K562 (cell line): ENCODE results near the gene ITGAE. TPM values are rescaled to one million over a fixed set of nuclear protein-coding genes. Genes with fewer than 3 reads are reported as not detected.

Source experiments
- ATAC-seq: fragments of 200-7000 bp; cut with Tn5 transposase; 3 replicates; pipeline ENCODE4 v1.9.1; 2020; ENCODE audit warnings: moderate library complexity
- BruUV-seq: library from RNA; stranded (reverse); fragments of 400-500 nt; replicated peaks from 2 replicates; lab custom pipeline; 2021; lab: Mats Ljungman, UMichigan
- CTCF ChIA-PET: fragments of 300-600 bp; formaldehyde crosslinking; extraction: SDS; loops from one replicate; lab custom pipeline; 2021; ENCODE audit warnings: low intra/inter-chr PET ratio; lab: Yijun Ruan, JAX
- POLR2A ChIA-PET: fragments of 300-600, 350-650 bp; sonication (Branson Sonifier 250); formaldehyde crosslinking; extraction: SDS; loops from one replicate; lab custom pipeline; 2021; ENCODE audit warnings: antibody characterized with exemption, inconsistent platforms; lab: Yijun Ruan, JAX
- DNase-seq, 4 experiments: peaks; one replicate each; pipeline versions ENCODE4 v3.0.0 to v3.0.0-alpha.2; 2011 to 2018; ENCODE audit warnings: low spot score in 3 of 4, mixed read lengths in 3 of 4; ENCODE audit errors: extremely low read depth in 1 of 4
- FAIRE-seq: peaks from 2 replicates; lab custom pipeline; 2011; peaks lifted over from hg19 to GRCh38; lab: Jason Lieb, UNC
- H2AFZ ChIP-seq: 2 replicates; pipeline ENCODE4 v1.6.0; 2011; ENCODE audit warnings: low read depth, low read length, control low read depth, inconsistent platforms
- H3K27ac ChIP-seq: fragments of 200-600 bp; 3 replicates; pipeline ENCODE4 v1.8.0; 2011; ENCODE audit warnings: low read depth, mild to moderate bottlenecking, control low read depth, inconsistent platforms, low read length, moderate library complexity, mixed read lengths; ENCODE audit errors: extremely low read depth
- H3K27me3 ChIP-seq, 2 experiments: fragments of 300-600 bp in 1 of 2; 2 replicates in 1 of 2; 3 replicates in 1 of 2; pipeline versions ENCODE4 v1.6.0 to v1.8.0; 2011; ENCODE audit warnings: inconsistent platforms in 2 of 2, low read length in 2 of 2, mild to moderate bottlenecking in 1 of 2, mixed read lengths in 1 of 2, moderate library complexity in 1 of 2; ENCODE audit not compliant: control insufficient read depth in 2 of 2, insufficient read depth in 2 of 2
- H3K36me3 ChIP-seq: fragments of 300-600 bp; 3 replicates; pipeline ENCODE4 v1.8.0; 2011; ENCODE audit warnings: mild to moderate bottlenecking, low read length, inconsistent platforms; ENCODE audit not compliant: control insufficient read depth, insufficient read depth
- H3K4me1 ChIP-seq, 2 experiments: fragments of 200-600 bp in 1 of 2; replicated peaks in 1 of 2; 2 replicates in 1 of 2; 3 replicates in 1 of 2; pipeline versions ENCODE4 v1.5.1 to v1.8.0; 2011; ENCODE audit warnings: inconsistent platforms in 2 of 2, low read length in 2 of 2, mild to moderate bottlenecking in 1 of 2, mixed read lengths in 1 of 2, moderate library complexity in 1 of 2; ENCODE audit not compliant: control insufficient read depth in 2 of 2, insufficient read depth in 2 of 2
- H3K4me2 ChIP-seq: 2 replicates; pipeline ENCODE4 v1.6.1; 2011; ENCODE audit warnings: low read length, control low read depth, inconsistent platforms, mixed read lengths; ENCODE audit not compliant: insufficient read depth
- H3K4me3 ChIP-seq: fragments of 200-600 bp; sonication (generic), shearing (Covaris generic); 2 replicates; pipeline ENCODE4 v1.5.1; 2016; ENCODE audit warnings: control low read depth, inconsistent platforms
- H3K79me2 ChIP-seq: fragments of 200-600 bp; 3 replicates; pipeline ENCODE4 v1.8.0; 2011; ENCODE audit warnings: low read length, inconsistent platforms; ENCODE audit not compliant: control insufficient read depth, insufficient read depth
- H3K9ac ChIP-seq, 2 experiments: 2 replicates each; pipeline versions ENCODE4 v1.6.0 to v1.6.1; 2011; ENCODE audit warnings: low read depth in 2 of 2, low read length in 2 of 2, control low read depth in 1 of 2, inconsistent platforms in 1 of 2, mild to moderate bottlenecking in 1 of 2, mixed read lengths in 1 of 2; ENCODE audit not compliant: insufficient read depth in 1 of 2
- H3K9me1 ChIP-seq: one replicate; pipeline ENCODE4 v1.6.0; 2011; ENCODE audit warnings: inconsistent platforms, mild to moderate bottlenecking, low read length, moderate library complexity; ENCODE audit not compliant: control insufficient read depth, insufficient read depth
- H3K9me3 ChIP-seq: replicated peaks from 2 replicates; pipeline ENCODE4 v1.5.1; 2011; ENCODE audit warnings: low read depth, low read length, inconsistent platforms; ENCODE audit not compliant: control insufficient read depth, insufficient read depth
- H4K20me1 ChIP-seq: replicated peaks from 2 replicates; pipeline ENCODE4 v1.6.1; 2011; ENCODE audit warnings: low read length, inconsistent platforms, mixed read lengths; ENCODE audit not compliant: control insufficient read depth, insufficient read depth
- NR2C1 ChIP-seq, 2 experiments: fragments of 450-650 bp; IDR thresholded peaks; 2 replicates each; pipeline ENCODE4 v1.6.1; 2017; ENCODE audit warnings: mild to moderate bottlenecking in 2 of 2, antibody characterized with exemption in 1 of 2, inconsistent platforms in 1 of 2, missing compliant biosample characterization in 1 of 2, missing genetic modification characterization in 1 of 2
- ZNF507 ChIP-seq: conservative IDR thresholded peaks from 2 replicates; pipeline ENCODE4 v1.6.1; 2017; ENCODE audit warnings: missing genetic modification characterization, missing compliant biosample characterization
- WGBS: fragments of 100-300 bp; shearing (Covaris generic); methylation state at CpG from one replicate; pipeline ENCODE4 v1.1.6; 2016; ENCODE audit warnings: low coverage, mixed read lengths; ENCODE audit not compliant: insufficient coverage; ENCODE audit errors: missing lambda C conversion rate; 5-methylcytosine and 5-hydroxymethylcytosine counted together
- in situ Hi-C: fragments of 300-500 bp; cut with MboI; formaldehyde crosslinking; loops from 4 replicates; pipeline ENCODE4 v1.15.0; 2018; ENCODE audit warnings: inconsistent platforms, mixed read lengths
- intact Hi-C: fragments of 100-400 bp; cut with micrococcal nuclease; formaldehyde crosslinking; loops from 2 replicates; pipeline ENCODE4 v1.14.2; 2022
- polyA plus RNA-seq, 8 experiments: library from polyadenylated mRNA; depleted of rRNA in 4 of 8; stranded (reverse) in 5 of 8; unstranded in 3 of 8; fragments of >200 nt; fragmentation: Nextera tagmentation in 2 of 8; fragmentation: Illumina TruSeq in 1 of 8; extraction: Ambion mirVana in 2 of 8; extraction: Trizol in 1 of 8; gene quantifications; 2 replicates each; pipeline versions ENCODE4 v1.2.1 to v1.2.3, GENCODE V29; 2011 to 2014; ENCODE audit warnings: inconsistent platforms in 1 of 8, missing spikeins in 1 of 8
- total RNA-seq, 7 experiments: library from RNA; depleted of rRNA in 6 of 7; stranded (reverse); fragments of >200 nt in 6 of 7; fragmentation: Illumina TruSeq in 2 of 7; extraction: Trizol in 2 of 7; gene quantifications; 2 replicates each; pipeline versions ENCODE4 v1.2.1 to v1.2.3, GENCODE V29; 2011 to 2021; ENCODE audit warnings: low replicate concordance in 1 of 7

The ITGAE gene
- total and polyA plus RNA-seq, 9 of the 15 experiments (the other 6 are each of a cell fraction or from before 2014, with no cell fraction given), result 14.8 to 160 (median 27.0) TPM

- no peak overlapping the region for H3K27ac ChIP-seq
- no peaks in the 10 kb centered on the region for H4K20me1 ChIP-seq
- no peaks in the 10 kb centered on the region for H3K36me3 ChIP-seq
- CTCF ChIA-PET, result no interaction called here
- no peak for FAIRE-seq
- in situ Hi-C loops, result no loop called here
- no peak overlapping the region for H3K4me2 ChIP-seq
- DNase-seq, result no peak
- H3K4me3 ChIP-seq, result no peak overlapping the region
- intact Hi-C loops, result no loop called here
- peaks cover 7 to 12% of the 10 kb centered on the region in 2 experiments; a peak in 4 of 5 replicates for H3K4me1 ChIP-seq
- no peaks in the 10 kb centered on the region for H3K79me2 ChIP-seq
- H3K9me3 ChIP-seq, result no peaks in the 10 kb centered on the region
- no peak for ATAC-seq
- no TSS peak for BruUV-seq
- no peaks in the 10 kb centered on the region for H3K27me3 ChIP-seq
- H3K9me1 ChIP-seq, result no peaks in the 10 kb centered on the region
- 31% methylated on average over 14 of the region's 23 CpGs for WGBS
- 0 out of 4 replicates have a peak overlapping the region, but pooled peaks of 1 of the 2 experiments have one; percentile 6 for H3K9ac ChIP-seq
- POLR2A ChIA-PET, result interaction anchor here (1.1 to 1.3 kb wide), 2 partner anchors 13 to 32 kb away, joined by 3 read pairs; no protein-coding TSS in a partner anchor
- TF ChIP-seq ZNF507 (tag) (no peak), NR2C1 (IDR thresholded peaks at IDR 0.05) (peak; percentile 27; the same call in 1 of the 2 replicates), NR2C1 (tag; IDR thresholded peaks at IDR 0.05) (peak; percentile 24; the same call in 1 of the 2 replicates)
- TF ChIP-seq, all 486 proteins: peak for 1
- peak overlapping the region; percentile 68; the same call in 1 of the 2 replicates for H2AFZ ChIP-seq
Measured at GRCh38 chr17:3761036-3761917, 39.7 kb downstream of the ITGAE start.
